Trophoblast cell (in vitro differentiated cells and primary cell): Measurements from ENCODE around the gene GXYLT2. TPM values are rescaled to one million over a fixed set of nuclear protein-coding genes. Genes with fewer than 3 reads are reported as not detected.

Experiments
- DNase-seq, 2 donors: peaks; one replicate each; pipeline ENCODE4 v3.0.0-alpha.2; 2016
- H2AFZ ChIP-seq: 2 replicates; pipeline ENCODE4 v1.6.1; 2013; ENCODE audit warnings: low read length, moderate library complexity, mild to moderate bottlenecking; ENCODE audit not compliant: insufficient read depth, poor library complexity
- H2AK5ac ChIP-seq: 2 replicates; pipeline ENCODE4 v1.6.1; 2013; ENCODE audit warnings: mild to moderate bottlenecking, low read length
- H2BK120ac ChIP-seq: 2 replicates; pipeline ENCODE4 v1.6.1; 2013; ENCODE audit warnings: low read length, mild to moderate bottlenecking, moderate library complexity; ENCODE audit not compliant: insufficient read depth, poor library complexity
- H2BK12ac ChIP-seq: 2 replicates; pipeline ENCODE4 v1.6.1; 2013; ENCODE audit warnings: mild to moderate bottlenecking, low read length, moderate library complexity
- H2BK5ac ChIP-seq: 2 replicates; pipeline ENCODE4 v1.6.1; 2013; ENCODE audit warnings: low read length, low read depth, moderate library complexity, mild to moderate bottlenecking; ENCODE audit not compliant: poor library complexity
- H3K14ac ChIP-seq: 2 replicates; pipeline ENCODE4 v1.6.1; 2013; ENCODE audit warnings: mild to moderate bottlenecking, low read length
- H3K18ac ChIP-seq: 2 replicates; pipeline ENCODE4 v1.6.1; 2013; ENCODE audit warnings: mild to moderate bottlenecking, low read length
- H3K23ac ChIP-seq: 2 replicates; pipeline ENCODE4 v1.6.1; 2013; ENCODE audit warnings: low read length
- H3K27ac ChIP-seq: 2 replicates; pipeline ENCODE4 v1.5.1; 2013; ENCODE audit warnings: low read depth, mild to moderate bottlenecking, inconsistent platforms, low read length, moderate library complexity
- H3K27me3 ChIP-seq: 2 replicates; pipeline ENCODE4 v1.6.1; 2013; ENCODE audit warnings: inconsistent platforms, mild to moderate bottlenecking, low read length, moderate library complexity; ENCODE audit not compliant: insufficient read depth
- H3K36me3 ChIP-seq, 2 experiments: 1 replicate in 1 of 2; 2 replicates in 1 of 2; pipeline ENCODE4 v1.6.1; 2013; ENCODE audit warnings: low read length in 2 of 2, mild to moderate bottlenecking in 2 of 2, moderate library complexity in 1 of 2; ENCODE audit not compliant: insufficient read depth in 2 of 2, control insufficient read depth in 1 of 2
- H3K4ac ChIP-seq: 2 replicates; pipeline ENCODE4 v1.6.1; 2013; ENCODE audit warnings: low read depth, mild to moderate bottlenecking, low read length, moderate library complexity
- H3K4me1 ChIP-seq, 2 experiments: 1 replicate in 1 of 2; 2 replicates in 1 of 2; pipeline ENCODE4 v1.6.1; 2013; ENCODE audit warnings: low read length in 2 of 2, mild to moderate bottlenecking in 2 of 2, moderate library complexity in 1 of 2; ENCODE audit not compliant: insufficient read depth in 2 of 2, control insufficient read depth in 1 of 2
- H3K4me2 ChIP-seq: 2 replicates; pipeline ENCODE4 v1.6.1; 2013; ENCODE audit warnings: inconsistent platforms, mild to moderate bottlenecking, low read length, moderate library complexity
- H3K4me3 ChIP-seq: 2 replicates; pipeline ENCODE4 v1.5.1; 2013; ENCODE audit warnings: mild to moderate bottlenecking, low read depth, low read length, inconsistent platforms
- H3K79me1 ChIP-seq: one replicate; pipeline ENCODE4 v1.6.1; 2013; ENCODE audit warnings: low read length
- H3K79me2 ChIP-seq: 2 replicates; pipeline ENCODE4 v1.6.1; 2013; ENCODE audit warnings: low read length, mild to moderate bottlenecking; ENCODE audit not compliant: control insufficient read depth, insufficient read depth, poor library complexity
- H3K9ac ChIP-seq: 2 replicates; pipeline ENCODE4 v1.6.1; 2013; ENCODE audit warnings: mild to moderate bottlenecking, low read length
- H3K9me3 ChIP-seq: 2 replicates; pipeline ENCODE4 v1.6.1; 2013; ENCODE audit warnings: low read depth, mild to moderate bottlenecking, control low read depth, inconsistent platforms, low read length; ENCODE audit not compliant: insufficient read depth
- H4K12ac ChIP-seq: 2 replicates; pipeline ENCODE4 v1.6.1; 2013; ENCODE audit warnings: low read depth, mild to moderate bottlenecking, low read length, moderate library complexity
- H4K8ac ChIP-seq: 2 replicates; pipeline ENCODE4 v1.6.1; 2013; ENCODE audit warnings: low read depth, mild to moderate bottlenecking, low read length, moderate library complexity
- H4K91ac ChIP-seq: one replicate; pipeline ENCODE4 v1.6.1; 2013; ENCODE audit warnings: low read depth, mild to moderate bottlenecking, low read length, moderate library complexity
- WGBS: extraction: QIAGEN DNeasy Blood & Tissue Kit; methylation state at CpG from one replicate; pipeline ENCODE4 v1.1.7; 2013; ENCODE audit warnings: missing lambda C conversion rate; ENCODE audit not compliant: insufficient read length, insufficient coverage; ENCODE audit errors: extremely low coverage; 5-methylcytosine and 5-hydroxymethylcytosine counted together
- polyA plus RNA-seq: library from polyadenylated mRNA; stranded (reverse); fragments of 200-250 nt; gene quantifications from 2 replicates; pipeline ENCODE4 v1.2.3, GENCODE V29; 2013

Gene GXYLT2, protein sequence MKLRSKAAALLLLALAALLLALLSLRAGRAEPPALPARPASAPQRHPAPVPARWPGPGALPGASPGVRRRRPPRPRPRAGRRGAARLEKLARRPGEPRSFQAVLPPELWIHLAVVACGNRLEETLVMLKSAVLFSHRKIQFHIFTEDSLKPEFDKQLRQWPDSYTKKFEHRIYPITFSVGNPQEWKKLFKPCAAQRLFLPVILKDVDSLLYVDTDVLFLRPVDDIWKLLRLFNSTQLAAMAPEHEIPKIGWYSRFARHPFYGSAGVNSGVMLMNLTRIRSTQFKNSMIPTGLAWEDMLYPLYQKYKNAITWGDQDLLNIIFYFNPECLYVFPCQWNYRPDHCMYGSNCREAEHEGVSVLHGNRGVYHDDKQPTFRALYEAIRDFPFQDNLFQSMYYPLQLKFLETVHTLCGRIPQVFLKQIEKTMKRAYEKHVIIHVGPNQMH
- 7.8 and 8.2 TPM in 2 replicates for polyA plus RNA-seq

DNA sequence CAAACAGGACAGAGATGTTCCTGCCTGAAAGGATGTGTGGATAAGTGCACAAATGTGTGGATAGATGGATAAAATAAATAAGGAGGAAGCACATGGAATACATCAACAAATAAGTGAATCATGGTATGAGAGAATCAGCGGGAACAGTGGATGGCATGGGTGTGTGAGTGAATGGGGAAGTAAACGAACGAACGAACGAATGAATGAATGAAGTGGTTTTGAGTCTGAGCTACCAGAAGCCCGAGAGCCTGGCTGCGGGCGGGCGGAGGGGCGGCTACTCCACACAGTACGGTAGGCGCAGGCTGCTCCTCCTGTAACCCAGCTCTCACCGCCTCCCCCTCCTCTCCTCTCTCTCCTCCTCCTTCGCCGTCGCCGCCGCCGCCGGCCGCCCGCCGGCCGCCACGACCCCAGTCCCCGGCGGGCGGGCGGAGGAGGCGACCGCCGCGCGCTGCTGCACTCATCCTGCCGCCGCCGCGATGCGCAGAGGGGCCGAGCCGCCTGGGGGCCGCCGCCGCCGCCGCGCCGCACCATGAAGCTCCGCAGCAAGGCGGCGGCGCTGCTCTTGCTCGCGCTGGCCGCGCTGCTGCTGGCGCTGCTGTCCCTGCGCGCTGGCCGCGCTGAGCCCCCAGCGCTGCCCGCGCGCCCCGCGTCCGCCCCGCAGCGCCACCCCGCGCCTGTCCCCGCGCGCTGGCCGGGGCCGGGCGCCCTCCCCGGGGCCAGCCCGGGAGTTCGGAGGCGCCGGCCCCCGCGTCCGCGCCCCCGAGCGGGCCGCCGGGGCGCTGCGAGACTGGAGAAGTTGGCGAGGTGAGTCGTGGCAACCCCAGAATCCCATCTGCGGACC is at the start of gene GXYLT2:
GXYLT2 (plus strand) TSS at position 342 of the 841 bp plus-strand sequence; CDS start at position 530, 188 bp downstream.
- H2AK5ac ChIP-seq: no peak within 1 kb of the TSS
- peak; percentile 14 to 61 for DNase-seq
- H2BK5ac ChIP-seq: peak within 1 kb of the TSS; percentile 61
- H3K36me3 ChIP-seq: no peaks in the 10 kb centered on the region
- H3K79me2 ChIP-seq: no peaks in the 10 kb centered on the region
- no peak within 1 kb of the TSS for H3K23ac ChIP-seq
- H3K27me3 ChIP-seq: no peaks in the 10 kb centered on the region
- H3K4me3 ChIP-seq: peak within 1 kb of the TSS; percentile 80
- peak within 1 kb of the TSS; percentile 49 for H4K12ac ChIP-seq
- no peaks in the 10 kb centered on the region for H3K9me3 ChIP-seq
- peak within 1 kb of the TSS; percentile 52 for H2BK12ac ChIP-seq
- peak within 1 kb of the TSS; percentile 95 for H3K4me2 ChIP-seq
- H3K4ac ChIP-seq: no peak within 1 kb of the TSS
- peak within 1 kb of the TSS; percentile 65 for H4K91ac ChIP-seq
- peak within 1 kb of the TSS; percentile 69 for H3K14ac ChIP-seq
- peaks cover 9% of the 10 kb centered on the region for H3K79me1 ChIP-seq
- no peak within 1 kb of the TSS for H2BK120ac ChIP-seq
- peak within 1 kb of the TSS; percentile 77 for H2AFZ ChIP-seq
- H3K9ac ChIP-seq: peak within 1 kb of the TSS; percentile 26
- peak within 1 kb of the TSS; percentile 66 for H3K27ac ChIP-seq
- H4K8ac ChIP-seq: no peak within 1 kb of the TSS
- H3K4me1 ChIP-seq: peaks cover 8 to 11% of the 10 kb centered on the region in 2 experiments
- peak within 1 kb of the TSS; percentile 78 for H3K18ac ChIP-seq
- WGBS: no CpG with 5 or more reads among the region's 96 CpGs

DNA sequence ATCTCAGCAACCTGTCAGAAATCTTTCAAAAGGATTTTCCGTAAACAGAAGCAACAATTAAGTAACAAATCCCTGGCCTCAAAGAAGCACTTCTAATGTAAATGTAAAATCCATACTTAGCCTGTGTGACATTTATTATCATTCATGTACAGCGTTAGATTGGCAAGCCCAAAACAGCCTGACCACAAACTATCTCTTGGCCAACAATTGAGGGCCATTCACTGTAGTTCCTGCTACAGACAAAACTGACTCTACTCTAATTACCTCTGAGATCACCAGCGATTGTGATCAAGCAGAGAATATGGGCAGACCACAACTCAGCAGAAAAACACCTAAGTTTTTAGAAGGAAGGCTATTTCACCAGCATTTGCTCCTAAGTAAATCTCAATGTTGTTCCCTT is 48.8 kb upstream of the GXYLT2 start:
- Histone ChIP-seq H4K12ac (no peak overlapping the region), H3K14ac (no peak overlapping the region), H3K23ac (no peak overlapping the region), H2AFZ (no peak overlapping the region), H3K9me3 (no peaks in the 10 kb centered on the region), H3K36me3 (peaks cover 4 to 6% of the 10 kb centered on the region in 2 experiments), H3K4me2 (no peak overlapping the region), H3K4me1 (no peaks in the 10 kb centered on the region), H2BK120ac (no peak overlapping the region), H2BK12ac (no peak overlapping the region), H3K4ac (no peak overlapping the region), H3K4me3 (no peak overlapping the region), H3K18ac (no peak overlapping the region), H3K27me3 (no peaks in the 10 kb centered on the region), H3K79me2 (no peaks in the 10 kb centered on the region), H3K79me1 (no peaks in the 10 kb centered on the region), H4K8ac (no peak overlapping the region), H2BK5ac (no peak overlapping the region), H3K9ac (no peak overlapping the region), H4K91ac (no peak overlapping the region), H2AK5ac (no peak overlapping the region), H3K27ac (no peak overlapping the region)
- WGBS: no CpG with 5 or more reads among the region's 3 CpGs
- no peak for DNase-seq

DNA sequence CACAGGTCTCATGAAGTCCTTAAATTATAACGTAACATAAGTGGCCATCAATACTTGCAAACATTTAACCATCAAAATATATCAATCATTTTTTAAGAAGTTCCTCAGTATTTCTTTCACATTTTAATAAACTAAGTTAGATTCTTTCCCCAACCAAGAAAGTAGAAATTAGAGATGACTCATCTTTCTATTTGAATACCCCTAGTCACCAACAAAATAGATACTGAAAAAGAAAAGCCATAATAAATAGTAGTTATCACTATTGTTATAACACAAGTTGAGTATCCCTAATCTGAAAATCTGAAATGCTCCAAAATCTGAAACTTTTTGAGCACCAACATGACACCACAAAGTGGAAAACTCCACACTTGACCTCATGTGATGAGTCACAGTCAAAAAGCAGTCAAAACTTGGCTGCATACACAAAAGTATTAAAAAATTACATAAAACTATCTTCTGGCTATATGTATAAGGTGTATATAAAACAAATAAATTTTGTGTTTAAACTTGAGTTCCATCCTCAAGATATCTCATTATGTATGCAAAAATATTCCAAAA is 43.3 kb upstream of the GXYLT2 start:
- H4K91ac ChIP-seq: no peak overlapping the region
- no peaks in the 10 kb centered on the region for H3K79me1 ChIP-seq
- no peak overlapping the region for H3K27ac ChIP-seq
- H3K9me3 ChIP-seq: no peaks in the 10 kb centered on the region
- no peak overlapping the region for H2AFZ ChIP-seq
- H2AK5ac ChIP-seq: no peak overlapping the region
- H3K4me3 ChIP-seq: no peak overlapping the region
- no peak overlapping the region for H4K8ac ChIP-seq
- H2BK12ac ChIP-seq: no peak overlapping the region
- no CpG with 5 or more reads among the region's 1 CpG for WGBS
- H3K18ac ChIP-seq: no peak overlapping the region
- no peak overlapping the region for H4K12ac ChIP-seq
- no peak overlapping the region for H3K23ac ChIP-seq
- no peaks in the 10 kb centered on the region for H3K27me3 ChIP-seq
- peaks cover 0 to 2% of the 10 kb centered on the region in 2 experiments for H3K4me1 ChIP-seq
- H3K36me3 ChIP-seq: peaks cover 4 to 6% of the 10 kb centered on the region in 2 experiments
- H3K9ac ChIP-seq: no peak overlapping the region
- H3K4ac ChIP-seq: no peak overlapping the region
- no peak for DNase-seq
- no peak overlapping the region for H2BK5ac ChIP-seq
- H3K14ac ChIP-seq: no peak overlapping the region
- H3K4me2 ChIP-seq: no peak overlapping the region
- H2BK120ac ChIP-seq: no peak overlapping the region
- no peaks in the 10 kb centered on the region for H3K79me2 ChIP-seq

DNA sequence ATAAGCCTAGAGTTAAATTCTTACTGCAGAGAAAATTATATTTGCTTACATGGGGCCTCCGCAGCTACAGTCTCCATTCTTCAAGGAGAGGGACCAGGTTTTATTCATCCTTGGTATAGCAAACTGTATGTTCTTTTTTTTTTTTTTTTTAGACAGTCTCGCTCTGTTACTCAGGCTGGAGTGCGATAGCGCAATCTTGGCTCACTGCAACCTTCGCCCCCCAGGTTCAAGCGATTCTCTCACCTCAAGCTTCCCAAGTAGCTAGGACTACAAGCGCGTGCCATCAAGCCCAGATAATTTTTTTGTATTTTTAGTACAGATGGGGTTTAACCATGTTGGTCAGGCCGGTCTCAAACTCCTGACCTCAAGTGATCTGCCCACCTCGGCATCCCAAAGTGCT is 41.7 kb upstream of the GXYLT2 start:
- H3K9ac ChIP-seq: no peak overlapping the region
- no peak overlapping the region for H2BK5ac ChIP-seq
- H3K23ac ChIP-seq: no peak overlapping the region
- no peak overlapping the region for H3K27ac ChIP-seq
- no peaks in the 10 kb centered on the region for H3K79me1 ChIP-seq
- H4K8ac ChIP-seq: no peak overlapping the region
- no peaks in the 10 kb centered on the region for H3K9me3 ChIP-seq
- no peak overlapping the region for H2AFZ ChIP-seq
- no peak overlapping the region for H4K91ac ChIP-seq
- H2AK5ac ChIP-seq: no peak overlapping the region
- H4K12ac ChIP-seq: no peak overlapping the region
- no peak overlapping the region for H3K18ac ChIP-seq
- H3K4me1 ChIP-seq: peaks cover 0 to 2% of the 10 kb centered on the region in 2 experiments
- H3K14ac ChIP-seq: no peak overlapping the region
- peaks cover 2 to 5% of the 10 kb centered on the region in 2 experiments for H3K36me3 ChIP-seq
- no peak overlapping the region for H3K4me3 ChIP-seq
- no peak overlapping the region for H3K4ac ChIP-seq
- no peak overlapping the region for H2BK12ac ChIP-seq
- H3K27me3 ChIP-seq: no peaks in the 10 kb centered on the region
- no peak for DNase-seq
- H3K4me2 ChIP-seq: no peak overlapping the region
- H3K79me2 ChIP-seq: no peaks in the 10 kb centered on the region
- H2BK120ac ChIP-seq: no peak overlapping the region
- no CpG with 5 or more reads among the region's 10 CpGs for WGBS
